ENCODE data around the gene MAPK10.

DNA sequence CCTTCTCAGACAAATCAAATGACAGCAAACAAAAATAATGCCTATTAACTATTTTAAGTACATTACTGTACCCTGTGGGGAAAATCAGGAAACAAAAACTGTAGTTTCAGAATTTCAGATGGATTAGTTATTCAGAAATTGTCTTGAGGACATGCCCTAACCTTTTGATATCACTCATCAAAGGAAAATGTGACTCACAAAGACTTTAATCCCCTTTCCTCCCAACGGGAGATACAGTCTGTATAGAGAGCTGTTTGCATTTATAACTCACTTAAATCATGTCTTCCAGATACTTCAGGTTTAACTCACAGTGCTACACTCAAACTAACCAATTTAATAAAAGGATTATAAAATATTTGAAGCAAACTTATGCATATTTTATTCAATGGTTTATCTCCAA is 304.0 kb downstream of the MAPK10 start:
- TF ChIP-seq EP300 (IDR thresholded peaks at IDR 0.05) (no peak), CHD2 (IDR thresholded peaks at IDR 0.05; ENCODE audit: low read length, partially characterized antibody) (no peak), ZNF302 (CRISPR knock-in tag; IDR thresholded peaks at IDR 0.05) (no peak), ZFP36 (IDR thresholded peaks at IDR 0.05; ENCODE audit: borderline replicate concordance, partially characterized antibody) (no peak), MAFK (IDR thresholded peaks at IDR 0.05; ENCODE audit: partially characterized antibody) (no peak), SMC3 (IDR thresholded peaks at IDR 0.05) (no peak), FOSL2 (IDR thresholded peaks at IDR 0.05) (peak; percentile 22; the same call in 1 of the 2 replicates), FOSL2 (CRISPR knock-in tag; IDR thresholded peaks at IDR 0.05) (peak; percentile 40; the same call in 1 of the 2 replicates), POLR2A (IDR thresholded peaks at IDR 0.05; ENCODE audit: low read length) (no peak), MYC (IDR thresholded peaks at IDR 0.05; ENCODE audit: borderline replicate concordance, low read length) (no peak), HOXA7 (CRISPR knock-in tag; IDR thresholded peaks at IDR 0.05) (no peak)
- TF ChIP-seq, protein P1, sequence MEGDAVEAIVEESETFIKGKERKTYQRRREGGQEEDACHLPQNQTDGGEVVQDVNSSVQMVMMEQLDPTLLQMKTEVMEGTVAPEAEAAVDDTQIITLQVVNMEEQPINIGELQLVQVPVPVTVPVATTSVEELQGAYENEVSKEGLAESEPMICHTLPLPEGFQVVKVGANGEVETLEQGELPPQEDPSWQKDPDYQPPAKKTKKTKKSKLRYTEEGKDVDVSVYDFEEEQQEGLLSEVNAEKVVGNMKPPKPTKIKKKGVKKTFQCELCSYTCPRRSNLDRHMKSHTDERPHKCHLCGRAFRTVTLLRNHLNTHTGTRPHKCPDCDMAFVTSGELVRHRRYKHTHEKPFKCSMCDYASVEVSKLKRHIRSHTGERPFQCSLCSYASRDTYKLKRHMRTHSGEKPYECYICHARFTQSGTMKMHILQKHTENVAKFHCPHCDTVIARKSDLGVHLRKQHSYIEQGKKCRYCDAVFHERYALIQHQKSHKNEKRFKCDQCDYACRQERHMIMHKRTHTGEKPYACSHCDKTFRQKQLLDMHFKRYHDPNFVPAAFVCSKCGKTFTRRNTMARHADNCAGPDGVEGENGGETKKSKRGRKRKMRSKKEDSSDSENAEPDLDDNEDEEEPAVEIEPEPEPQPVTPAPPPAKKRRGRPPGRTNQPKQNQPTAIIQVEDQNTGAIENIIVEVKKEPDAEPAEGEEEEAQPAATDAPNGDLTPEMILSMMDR (IDR thresholded peaks at IDR 0.05) = no peak
- TF ChIP-seq, protein P2, sequence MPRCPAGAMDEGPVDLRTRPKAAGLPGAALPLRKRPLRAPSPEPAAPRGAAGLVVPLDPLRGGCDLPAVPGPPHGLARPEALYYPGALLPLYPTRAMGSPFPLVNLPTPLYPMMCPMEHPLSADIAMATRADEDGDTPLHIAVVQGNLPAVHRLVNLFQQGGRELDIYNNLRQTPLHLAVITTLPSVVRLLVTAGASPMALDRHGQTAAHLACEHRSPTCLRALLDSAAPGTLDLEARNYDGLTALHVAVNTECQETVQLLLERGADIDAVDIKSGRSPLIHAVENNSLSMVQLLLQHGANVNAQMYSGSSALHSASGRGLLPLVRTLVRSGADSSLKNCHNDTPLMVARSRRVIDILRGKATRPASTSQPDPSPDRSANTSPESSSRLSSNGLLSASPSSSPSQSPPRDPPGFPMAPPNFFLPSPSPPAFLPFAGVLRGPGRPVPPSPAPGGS (IDR thresholded peaks at IDR 0.05) = no peak
- TF ChIP-seq, protein P3, sequence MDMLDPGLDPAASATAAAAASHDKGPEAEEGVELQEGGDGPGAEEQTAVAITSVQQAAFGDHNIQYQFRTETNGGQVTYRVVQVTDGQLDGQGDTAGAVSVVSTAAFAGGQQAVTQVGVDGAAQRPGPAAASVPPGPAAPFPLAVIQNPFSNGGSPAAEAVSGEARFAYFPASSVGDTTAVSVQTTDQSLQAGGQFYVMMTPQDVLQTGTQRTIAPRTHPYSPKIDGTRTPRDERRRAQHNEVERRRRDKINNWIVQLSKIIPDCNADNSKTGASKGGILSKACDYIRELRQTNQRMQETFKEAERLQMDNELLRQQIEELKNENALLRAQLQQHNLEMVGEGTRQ (IDR thresholded peaks at IDR 0.05) = no peak
